GM20000 (cell line): Measurements from ENCODE around the gene RAPGEF4.

Experiments used
- DNase-seq: peaks from one replicate; pipeline ENCODE4 v3.0.0; 2012; ENCODE audit warnings: low spot score
- CTCF ChIP-seq: IDR thresholded peaks from 2 replicates; pipeline ENCODE4 v1.5.1; 2012; ENCODE audit warnings: mild to moderate bottlenecking, control low read depth; ENCODE audit errors: extremely low read depth, missing control alignments

The RAPGEF4 gene

GRCh38 chr2:172726172-172726735 is 9.4 kb upstream of the RAPGEF4 start:
- TF ChIP-seq CTCF: no peak
- DNase-seq: no peak

GRCh38 chr2:172730411-172730810 is 5.2 kb upstream of the RAPGEF4 start:
- DNase-seq: no peak
- TF ChIP-seq CTCF: no peak

GRCh38 chr2:172734711-172735581 is 699 bp upstream of the RAPGEF4 start:
- DNase-seq: peak; percentile 39
- no peak for TF ChIP-seq CTCF

GRCh38 chr2:172736424-172737174 is 954 bp downstream of the RAPGEF4 start:
- no peak for TF ChIP-seq CTCF
- no peak for DNase-seq

- DNase-seq: no peak
- no peak for TF ChIP-seq CTCF
These were observed 4.1 kb downstream of the RAPGEF4 start for GRCh38 chr2:172739661-172740266.

- DNase-seq: no peak
- TF ChIP-seq CTCF: no peak
These were observed 5.2 kb downstream of the RAPGEF4 start for GRCh38 chr2:172740856-172741255.
